Left ventricle myocardium inferior (tissue), 1 donor: ENCODE data around the gene UEVLD. TPM values are rescaled to one million over a fixed set of nuclear protein-coding genes. Genes with fewer than 3 reads are reported as not detected.

Experiments used
- DNase-seq: peaks from one replicate; pipeline ENCODE4 v3.0.0-alpha.2; 2020
- H3K27ac ChIP-seq: fragments of 200-600 bp; replicated peaks from 2 replicates; pipeline ENCODE4 v1.8.0; 2021
- H3K27me3 ChIP-seq: fragments of 200-600 bp; 2 replicates; pipeline ENCODE4 v1.8.0; 2021; ENCODE audit warnings: low read depth
- H3K36me3 ChIP-seq: fragments of 200-600 bp; 2 replicates; pipeline ENCODE4 v1.8.0; 2021
- H3K4me1 ChIP-seq: fragments of 200-600 bp; 2 replicates; pipeline ENCODE4 v1.8.0; 2021
- H3K4me3 ChIP-seq: fragments of 200-600 bp; 2 replicates; pipeline ENCODE4 v1.8.0; 2021; ENCODE audit warnings: mild to moderate bottlenecking, moderate library complexity
- H3K9me3 ChIP-seq: fragments of 200-600 bp; replicated peaks from 2 replicates; pipeline ENCODE4 v1.8.0; 2021
- intact Hi-C: fragments of 100-400 bp; cut with micrococcal nuclease; formaldehyde crosslinking; loops from one replicate; pipeline ENCODE4 v1.11.0; 2022
- long read RNA-seq: library from polyadenylated mRNA; unstranded; transcript quantifications from one replicate; pipeline ENCODE4 v2.0.0, GENCODE V29; 2021
- total RNA-seq: library from RNA; stranded (reverse); fragmentation: NEBNext Ultra II Directional; extraction: Animal tissue kit (Norgen Biotek cat#: 25700); gene quantifications from one replicate; pipeline ENCODE4 v1.2.1, GENCODE V29; 2021
- TF ChIP-seq, protein P1 (sequence below): fragments of 200-600 bp; IDR thresholded peaks from 2 replicates; pipeline ENCODE4 v1.8.0; 2021; ENCODE audit warnings: antibody characterized with exemption, mild to moderate bottlenecking, borderline replicate concordance
- donor health status: DM: no; HTN: yes; CAD: no; lungs with severe emphysema.

Gene UEVLD
- total RNA-seq, result 17.7 TPM
- long read RNA-seq, full-length matches to known transcripts, result 27 of 33 reads
- long read RNA-seq, partial matches to known transcripts, result 1 of 33 reads
- long read RNA-seq, other reads (novel, unspliced or antisense), result 5 of 33 reads

GRCh38 chr11:18588297-18589252 lies at the start of gene UEVLD:
UEVLD (minus strand) TSS chr11:18588734; CDS start chr11:18588654, 80 bp downstream.
- peak within 1 kb of the TSS; percentile 82 for H3K4me3 ChIP-seq
- peak within 1 kb of the TSS; percentile 87 for H3K27ac ChIP-seq
- DNase-seq, result peak; percentile 91
- intact Hi-C loops, result loop anchor here (2.0 kb wide), 1 partner anchor 46 kb away; the partner anchor contains the start of gene SPTY2D1
- H3K4me1 ChIP-seq, result peaks cover 62% of the 10 kb centered on the region
- no peaks in the 10 kb centered on the region for H3K9me3 ChIP-seq
- no peaks in the 10 kb centered on the region for H3K36me3 ChIP-seq
- no peaks in the 10 kb centered on the region for H3K27me3 ChIP-seq
- TF ChIP-seq, protein P1, sequence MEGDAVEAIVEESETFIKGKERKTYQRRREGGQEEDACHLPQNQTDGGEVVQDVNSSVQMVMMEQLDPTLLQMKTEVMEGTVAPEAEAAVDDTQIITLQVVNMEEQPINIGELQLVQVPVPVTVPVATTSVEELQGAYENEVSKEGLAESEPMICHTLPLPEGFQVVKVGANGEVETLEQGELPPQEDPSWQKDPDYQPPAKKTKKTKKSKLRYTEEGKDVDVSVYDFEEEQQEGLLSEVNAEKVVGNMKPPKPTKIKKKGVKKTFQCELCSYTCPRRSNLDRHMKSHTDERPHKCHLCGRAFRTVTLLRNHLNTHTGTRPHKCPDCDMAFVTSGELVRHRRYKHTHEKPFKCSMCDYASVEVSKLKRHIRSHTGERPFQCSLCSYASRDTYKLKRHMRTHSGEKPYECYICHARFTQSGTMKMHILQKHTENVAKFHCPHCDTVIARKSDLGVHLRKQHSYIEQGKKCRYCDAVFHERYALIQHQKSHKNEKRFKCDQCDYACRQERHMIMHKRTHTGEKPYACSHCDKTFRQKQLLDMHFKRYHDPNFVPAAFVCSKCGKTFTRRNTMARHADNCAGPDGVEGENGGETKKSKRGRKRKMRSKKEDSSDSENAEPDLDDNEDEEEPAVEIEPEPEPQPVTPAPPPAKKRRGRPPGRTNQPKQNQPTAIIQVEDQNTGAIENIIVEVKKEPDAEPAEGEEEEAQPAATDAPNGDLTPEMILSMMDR, result no peak

GRCh38 chr11:18634140-18635032 lies 45.9 kb upstream of the UEVLD start, which contains the start of gene SPTY2D1:
SPTY2D1 (minus strand) TSS chr11:18634342; CDS start chr11:18634257, 85 bp downstream.
- Histone ChIP-seq H3K4me1 (peaks cover 42% of the 10 kb centered on the region), H3K4me3 (peak within 1 kb of the TSS; percentile 86), H3K9me3 (no peaks in the 10 kb centered on the region), H3K27ac (peak within 1 kb of the TSS; percentile 96), H3K36me3 (no peaks in the 10 kb centered on the region), H3K27me3 (no peaks in the 10 kb centered on the region)
- TF ChIP-seq, protein P1, result peak; percentile 34
- peak; percentile 100 for DNase-seq
- intact Hi-C loops, result loop anchor here (2.0 to 10.0 kb wide), 2 partner anchors 46 to 60 kb away; partner anchors contain the start of genes TMEM86A and UEVLD

GRCh38 chr11:18633256-18634139 lies 45.0 kb upstream of the UEVLD start:
- intact Hi-C loops, result loop anchor here (2.0 to 10.0 kb wide), 2 partner anchors 45 to 61 kb away; partner anchors contain the start of genes TMEM86A and UEVLD
- peak overlapping the region; percentile 86 for H3K4me3 ChIP-seq
- TF ChIP-seq, protein P1, result no peak
- H3K27ac ChIP-seq, result peak overlapping the region; percentile 96
- no peaks in the 10 kb centered on the region for H3K36me3 ChIP-seq
- H3K9me3 ChIP-seq, result no peaks in the 10 kb centered on the region
- H3K27me3 ChIP-seq, result no peaks in the 10 kb centered on the region
- peaks cover 50% of the 10 kb centered on the region for H3K4me1 ChIP-seq
- DNase-seq, result no peak

GRCh38 chr11:18632841-18633240 lies 44.3 kb upstream of the UEVLD start:
- peak overlapping the region; percentile 86 for H3K4me3 ChIP-seq
- peaks cover 56% of the 10 kb centered on the region for H3K4me1 ChIP-seq
- H3K36me3 ChIP-seq, result no peaks in the 10 kb centered on the region
- H3K27me3 ChIP-seq, result no peaks in the 10 kb centered on the region
- TF ChIP-seq, protein P1, result no peak
- no peak for DNase-seq
- no peak overlapping the region for H3K27ac ChIP-seq
- intact Hi-C loops, result loop anchor here (10.0 kb wide), 1 partner anchor 62 kb away; the partner anchor contains the start of gene TMEM86A
- no peaks in the 10 kb centered on the region for H3K9me3 ChIP-seq
